Right atrium auricular region (tissue), 2 donors: ENCODE measurements around the gene DVL1. TPM values are rescaled to one million over a fixed set of nuclear protein-coding genes. Genes with fewer than 3 reads are reported as not detected.

Experiments
- DNase-seq: peaks from one replicate; pipeline ENCODE4 v3.0.0-alpha.2; 2019; ENCODE audit warnings: low spot score
- H3K27ac ChIP-seq, 2 donors: fragments of 200-600 bp; sonication (generic); 1 replicate in 1 of 2; 2 replicates in 1 of 2; pipeline ENCODE4 v1.5.1; 2016 to 2019
- H3K27me3 ChIP-seq, 2 donors: fragments of 200-600 bp; sonication (generic); one replicate each; pipeline versions ENCODE4 v1.5.1 to v1.6.0; 2017 to 2019
- H3K36me3 ChIP-seq: fragments of 200-600 bp; sonication (generic); one replicate; pipeline ENCODE4 v1.5.1; 2016
- H3K4me1 ChIP-seq, 2 donors: fragments of 200-600 bp; sonication (generic); one replicate each; pipeline versions ENCODE4 v1.5.1 to v1.6.0; 2017 to 2019
- H3K4me3 ChIP-seq, 2 donors: fragments of 200-600 bp; sonication (generic); 1 replicate in 1 of 2; 2 replicates in 1 of 2; pipeline ENCODE4 v1.5.1; 2017 to 2019; ENCODE audit warnings: mild to moderate bottlenecking in 1 of 2, moderate library complexity in 1 of 2
- H3K9me3 ChIP-seq, 2 donors: fragments of 200-600 bp; sonication (generic); one replicate each; pipeline ENCODE4 v1.5.1; 2019
- CTCF ChIP-seq, 2 donors: fragments of 200-600 bp; sonication (generic); IDR thresholded peaks; one replicate each; pipeline ENCODE4 v1.5.1; 2019; ENCODE audit warnings: antibody characterized with exemption in 2 of 2
- total RNA-seq, 2 donors: library from RNA; depleted of rRNA; stranded (reverse); fragments of >200 nt; gene quantifications; one replicate each; pipeline ENCODE4 v1.1.0, GENCODE V29; 2016

The DVL1 gene
- total RNA-seq, 2 donors from 2014 or later, result 75.0 to 80.2 TPM

GRCh38 chr1:1309251-1310108 lies 39.7 kb downstream of the DVL1 start:
- peaks cover 0 to 43% of the 10 kb centered on the region in 2 donors for H3K4me1 ChIP-seq
- DNase-seq, result no peak

GRCh38 chr1:1308756-1309250 lies 40.4 kb downstream of the DVL1 start:
- TF ChIP-seq CTCF (IDR thresholded peaks at IDR 0.05), result no peak
- no peaks in the 10 kb centered on the region for H3K9me3 ChIP-seq
- H3K4me3 ChIP-seq, result peak overlapping the region; percentile 67 to 90
- peaks cover 0 to 50% of the 10 kb centered on the region in 2 donors for H3K4me1 ChIP-seq
- peaks cover 27% of the 10 kb centered on the region for H3K36me3 ChIP-seq
- H3K27ac ChIP-seq, result peak overlapping the region; percentile 95
- no peaks in the 10 kb centered on the region for H3K27me3 ChIP-seq
- no peak for DNase-seq

More at GRCh38 chr1:1309251-1310108, 39.7 kb downstream of the DVL1 start:
- TF ChIP-seq CTCF (IDR thresholded peaks at IDR 0.05), result no peak
- Histone ChIP-seq H3K9me3 (no peaks in the 10 kb centered on the region), H3K27ac (peak overlapping the region; percentile 95), H3K27me3 (no peaks in the 10 kb centered on the region), H3K36me3 (peaks cover 33% of the 10 kb centered on the region), H3K4me3 (peak overlapping the region; percentile 67 to 90)

GRCh38 chr1:1307923-1308755 lies 41.1 kb downstream of the DVL1 start, which contains the start of the genes ACAP3 and PUSL1:
TSS of gene ACAP3 (minus strand) at chr1:1307930. CDS start at chr1:1307815, 115 bp downstream.
TSS of gene PUSL1 (plus strand) at chr1:1308597. CDS start at chr1:1308644, 47 bp downstream.
- Histone ChIP-seq H3K9me3 (no peaks in the 10 kb centered on the region), H3K27me3 (no peaks in the 10 kb centered on the region), H3K27ac (peak within 1 kb of the TSS; percentile 95), H3K36me3 (peaks cover 20% of the 10 kb centered on the region), H3K4me1 (peaks cover 0 to 51% of the 10 kb centered on the region in 2 donors), H3K4me3 (peak within 1 kb of the TSS; percentile 67 to 90)
- TF ChIP-seq CTCF (IDR thresholded peaks at IDR 0.05), result peak in 1 of 2 donors; percentile 22
- DNase-seq, result peak; percentile 95

- TF ChIP-seq CTCF (IDR thresholded peaks at IDR 0.05), result no peak
- Histone ChIP-seq H3K4me3 (peak overlapping the region; percentile 67 to 90), H3K9me3 (no peaks in the 10 kb centered on the region), H3K27ac (peak overlapping the region; percentile 95), H3K36me3 (peaks cover 13% of the 10 kb centered on the region), H3K27me3 (no peaks in the 10 kb centered on the region), H3K4me1 (peaks cover 0 to 51% of the 10 kb centered on the region in 2 donors)
- DNase-seq, result no peak
Observed at GRCh38 chr1:1307261-1307922, 41.8 kb downstream of the DVL1 start.

- Histone ChIP-seq H3K4me1 (peaks cover 0 to 51% of the 10 kb centered on the region in 2 donors), H3K27me3 (no peaks in the 10 kb centered on the region), H3K27ac (peak overlapping the region; percentile 95), H3K4me3 (peak overlapping the region; percentile 67 to 90), H3K36me3 (peaks cover 10% of the 10 kb centered on the region), H3K9me3 (no peaks in the 10 kb centered on the region)
- no peak for TF ChIP-seq CTCF (IDR thresholded peaks at IDR 0.05)
- DNase-seq, result no peak
Observed at GRCh38 chr1:1306661-1307260, 42.5 kb downstream of the DVL1 start.
